Tongue (tissue), 2 donors: ENCODE data around the gene GGT7. TPM values are rescaled to one million over a fixed set of nuclear protein-coding genes. Genes with fewer than 3 reads are reported as not detected.
"Not testable (repeated sequence)": the region's sequence is repeated elsewhere in the genome, so short reads cannot be mapped to it uniquely, and the experiment has no call there.

Source experiments
- DNase-seq: peaks from one replicate; pipeline ENCODE4 v3.0.0-alpha.2; 2015
- total RNA-seq: library from RNA; depleted of rRNA; stranded (reverse); fragments of >200 nt; gene quantifications from one replicate; pipeline ENCODE4 v1.2.3, GENCODE V29; 2014

GGT7 gene
- total RNA-seq, 1 donor from 2014 or later, result 15.0 TPM

- no peak for DNase-seq
These were observed 24.1 kb downstream of the GGT7 start for GRCh38 chr20:34848597-34848996.

GRCh38 chr20:34843421-34843820 is 29.2 kb downstream of the GGT7 start:
- DNase-seq, result no peak

- DNase-seq, result no peak
These were observed 30.5 kb downstream of the GGT7 start for GRCh38 chr20:34842143-34842542.

- peak; percentile 56 for DNase-seq
These were observed 38.2 kb downstream of the GGT7 start for GRCh38 chr20:34834459-34834893.

- DNase-seq, result no peak
These were observed 40.7 kb downstream of the GGT7 start for GRCh38 chr20:34831936-34832335.

DNA sequence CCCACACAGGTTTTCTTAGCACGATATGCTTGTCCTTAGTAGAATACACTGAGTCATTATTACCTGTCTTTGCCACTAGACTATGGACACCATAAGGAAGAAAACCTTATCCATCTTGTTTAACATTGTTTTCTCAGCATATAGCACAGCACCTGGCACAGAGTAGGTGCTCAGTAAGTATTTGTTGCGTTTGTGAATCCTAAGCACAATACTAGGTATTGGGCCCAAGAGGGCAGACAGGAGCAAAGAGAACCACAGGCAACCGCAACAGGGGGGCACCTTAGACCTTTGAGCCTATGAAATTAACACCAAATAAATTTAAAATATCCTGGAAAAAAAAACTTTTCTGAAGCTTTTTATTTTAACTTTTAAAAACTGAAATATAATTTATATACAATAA is 43.5 kb downstream of the GGT7 start:
- no peak for DNase-seq

- peak; percentile 92 for DNase-seq
These were observed 46.9 kb downstream of the GGT7 start, which contains the start of gene NCOA6 for GRCh38 chr20:34825530-34826362. Gene NCOA6, minus strand, starts transcription at chr20:34825651. Its CDS starts 43,296 bp downstream, at chr20:34782355.

DNA sequence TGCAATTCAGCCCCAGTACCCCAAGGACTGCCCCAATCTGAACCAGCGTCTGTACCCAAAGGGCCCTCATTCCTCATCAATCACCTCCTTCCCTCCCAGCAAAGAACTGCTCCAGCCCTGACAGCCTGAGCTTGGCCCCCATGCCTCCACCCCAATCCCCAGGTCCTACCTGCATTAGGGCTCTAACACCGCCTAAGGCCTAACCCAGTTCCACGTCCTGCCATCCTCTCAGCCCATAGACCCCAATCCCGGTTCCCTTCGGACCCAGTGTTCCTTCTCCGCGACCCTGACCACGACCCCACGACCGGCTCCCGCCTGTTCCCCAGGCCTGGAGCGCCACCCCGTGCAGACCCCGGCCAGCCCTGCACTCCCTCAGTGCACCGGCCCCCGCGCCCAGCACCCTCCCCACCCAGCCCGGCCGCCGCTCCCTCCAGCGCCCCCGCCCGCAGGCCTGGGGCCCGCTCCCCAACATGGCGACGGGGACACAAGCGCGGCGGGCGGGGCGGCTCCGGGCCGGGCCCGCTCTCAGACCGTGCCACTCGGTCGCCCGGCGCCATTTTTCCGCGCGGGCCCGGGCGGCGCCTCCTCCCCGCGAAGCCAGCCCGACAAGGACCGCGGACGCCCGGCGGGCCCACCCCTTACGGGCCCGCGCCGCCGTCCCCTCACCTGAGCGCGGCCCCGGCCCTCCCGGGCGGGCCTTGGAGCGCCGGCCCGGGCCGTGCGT is 47.7 kb downstream of the GGT7 start:
- peak; percentile 77 for DNase-seq

DNA sequence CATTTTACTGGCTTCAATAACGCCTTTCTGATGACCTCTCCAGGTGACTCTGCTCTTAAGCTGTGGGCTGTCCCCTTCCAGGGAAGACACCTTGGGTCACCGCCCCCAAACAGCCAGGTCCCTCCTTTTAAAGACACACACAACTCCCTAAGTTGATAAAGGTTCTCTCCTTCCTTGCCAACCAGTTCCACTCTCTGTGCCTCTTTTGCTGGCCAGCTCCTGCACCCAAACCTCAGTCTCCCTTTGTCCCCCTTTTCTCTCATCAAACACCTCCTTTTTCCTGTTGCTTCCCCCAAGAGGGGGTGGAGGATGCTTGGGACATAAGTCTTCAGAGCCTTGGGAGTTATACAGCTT is 48.2 kb downstream of the GGT7 start:
- peak; percentile 65 for DNase-seq

DNA sequence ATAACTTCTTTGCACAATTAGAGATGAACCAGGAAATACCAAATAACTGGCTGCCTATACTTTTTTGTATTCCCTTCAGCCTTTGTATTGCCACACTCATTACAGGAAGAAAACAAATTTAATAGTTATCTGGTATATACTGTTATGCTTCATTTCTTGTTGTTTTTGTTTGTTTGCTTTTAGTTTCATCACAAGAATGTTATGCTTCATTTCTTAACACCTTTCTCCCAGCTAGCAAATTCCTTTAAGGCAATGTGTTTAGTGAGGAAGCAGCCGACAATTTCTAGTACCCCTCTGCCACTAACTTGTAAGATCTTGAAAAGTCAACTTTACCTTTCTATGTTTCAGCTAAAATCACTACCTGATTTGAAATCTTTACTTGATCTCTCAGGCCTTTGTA is 48.6 kb downstream of the GGT7 start:
- no peak for DNase-seq

- DNase-seq, result no peak
These were observed 51.7 kb downstream of the GGT7 start for GRCh38 chr20:34820805-34821578.

GRCh38 chr20:34817801-34818200 is 54.9 kb downstream of the GGT7 start:
- no peak for DNase-seq

DNA sequence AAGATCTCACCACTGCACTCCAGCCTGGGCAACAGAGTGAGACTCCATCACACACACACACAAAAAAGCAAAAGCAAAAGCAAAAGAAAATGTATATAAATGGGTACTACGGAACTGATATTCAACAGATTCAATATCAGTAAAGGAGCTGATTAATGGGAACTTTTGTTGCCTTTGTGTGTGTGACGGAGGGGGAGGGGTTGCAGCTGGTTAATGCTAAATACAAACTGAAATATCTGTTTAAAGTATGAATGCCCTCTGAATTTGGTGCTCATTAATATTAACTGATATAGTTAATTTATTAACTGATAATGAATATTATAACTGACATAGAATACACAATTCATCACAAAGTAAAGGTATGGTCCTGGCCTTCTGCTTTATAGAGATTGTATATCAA is 55.6 kb downstream of the GGT7 start:
- no peak for DNase-seq

DNA sequence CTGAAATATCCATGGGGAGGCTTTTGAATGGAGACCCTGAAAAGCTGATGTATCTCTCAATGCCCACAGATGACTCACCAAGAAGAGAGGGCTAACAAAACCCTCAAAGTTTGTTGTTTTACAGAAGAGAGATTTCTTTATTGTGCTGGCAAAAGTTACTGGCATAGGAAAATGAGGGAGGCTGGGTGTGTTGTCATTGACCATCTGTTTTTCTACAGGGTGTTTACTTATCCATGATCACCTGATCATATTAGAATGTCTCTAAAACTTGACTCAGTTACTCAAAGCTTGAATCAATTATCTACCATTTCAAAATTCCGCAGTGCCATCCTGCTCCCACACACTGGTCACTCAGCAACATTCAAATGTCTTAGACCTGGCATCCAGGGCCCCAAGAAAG is 57.0 kb downstream of the GGT7 start:
- no peak for DNase-seq

DNA sequence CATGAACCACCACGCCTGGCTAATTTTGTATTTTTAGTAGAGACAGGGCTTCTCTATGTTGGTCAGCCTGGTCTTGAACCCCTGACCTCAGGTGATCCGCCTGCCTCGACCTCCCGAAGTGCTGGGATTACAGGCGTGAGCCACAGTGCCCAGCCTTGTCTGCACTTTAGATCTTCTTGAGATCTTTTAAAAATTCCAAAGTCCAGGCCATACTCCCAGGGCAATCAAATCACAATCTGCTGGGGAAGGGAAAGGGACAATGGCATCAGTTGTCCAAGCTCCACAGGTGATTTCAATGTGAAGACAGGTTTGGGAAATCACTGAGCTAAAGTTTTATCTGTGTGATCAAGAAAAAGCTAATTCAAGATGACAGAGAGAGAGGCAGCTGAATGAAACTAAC is 64.1 kb downstream of the GGT7 start:
- DNase-seq, result no peak

DNA sequence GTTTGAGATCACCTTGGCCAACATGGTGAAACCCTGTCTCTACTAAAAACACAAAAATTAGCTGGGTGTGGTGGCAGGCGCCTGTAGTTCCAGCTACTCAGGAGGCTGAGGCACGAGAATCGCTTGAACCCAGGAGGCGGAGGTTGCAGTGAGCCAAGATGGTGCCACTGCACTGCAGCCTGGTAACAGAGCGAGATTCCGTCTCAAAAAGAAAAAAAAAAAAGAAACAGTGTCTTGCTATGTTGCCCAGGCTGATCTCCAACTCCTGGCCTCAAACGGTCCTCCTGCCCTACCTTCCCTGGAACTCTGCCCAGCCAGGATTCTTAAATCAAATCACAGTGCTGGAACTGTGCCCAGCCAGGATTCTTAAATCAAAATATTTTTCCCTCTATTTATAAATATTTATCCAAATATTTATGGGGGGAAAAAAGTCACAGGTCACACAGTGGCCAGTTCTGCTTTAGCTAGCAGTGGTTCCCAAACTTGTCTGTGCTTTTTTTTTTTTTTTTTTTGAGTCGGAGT is 64.7 kb downstream of the GGT7 start:
- not testable (repeated sequence) for DNase-seq

- no peak for DNase-seq
These were observed 66.4 kb downstream of the GGT7 start for GRCh38 chr20:34806255-34806654.

GRCh38 chr20:34798871-34799270 is 73.8 kb downstream of the GGT7 start:
- no peak for DNase-seq

DNA sequence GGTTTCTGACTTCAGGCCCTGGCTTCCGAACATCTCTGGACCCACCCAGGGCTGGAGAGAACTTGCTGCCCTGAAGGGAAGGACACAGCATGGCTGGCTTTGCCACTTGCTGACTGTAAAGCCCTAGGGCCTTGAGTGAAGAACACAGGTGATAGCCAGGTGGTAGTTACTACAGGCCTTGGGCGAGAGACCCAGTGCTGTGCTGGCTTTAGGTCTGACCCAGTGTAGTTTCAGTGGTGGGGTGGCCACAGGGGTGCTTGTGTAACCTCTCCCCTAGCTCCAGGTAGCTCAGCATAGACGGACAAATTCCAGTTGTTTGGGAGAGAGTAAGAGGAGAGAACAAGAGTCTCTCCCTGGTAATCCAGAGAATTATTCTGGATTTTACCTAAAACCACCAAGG is 74.3 kb downstream of the GGT7 start:
- DNase-seq, result no peak

- DNase-seq, result peak; percentile 15
These were observed 75.4 kb downstream of the GGT7 start for GRCh38 chr20:34797012-34797995.
